Smooth muscle cell (in vitro differentiated cells): Measurements from ENCODE around the gene DNAJB6. TPM values are rescaled to one million over a fixed set of nuclear protein-coding genes. Genes with fewer than 3 reads are reported as not detected.

ENCODE experiments used
- DNase-seq: peaks from one replicate; lab custom pipeline; 2025; ENCODE audit not compliant: unreplicated experiment; lab: John Stamatoyannopoulos, UW
- H2AFZ ChIP-seq: fragments of 200-600 bp; sonication (generic); 2 replicates; pipeline ENCODE4 v1.6.0; 2016; ENCODE audit warnings: antibody characterized with exemption, low read depth, mild to moderate bottlenecking
- H3F3A ChIP-seq: fragments of 200-600 bp; sonication (generic); 2 replicates; pipeline ENCODE4 v1.6.0; 2017; ENCODE audit warnings: antibody characterized with exemption, low read depth
- H3K27ac ChIP-seq: fragments of 200-600 bp; sonication (generic); 2 replicates; pipeline ENCODE4 v1.5.1; 2016; ENCODE audit warnings: low read depth, mild to moderate bottlenecking
- H3K27me3 ChIP-seq: fragments of 200-600 bp; sonication (generic); 2 replicates; pipeline ENCODE4 v1.6.1; 2016; ENCODE audit warnings: low read depth, mild to moderate bottlenecking
- H3K36me3 ChIP-seq: fragments of 200-600 bp; sonication (generic); 2 replicates; pipeline ENCODE4 v1.5.1; 2016; ENCODE audit warnings: low read depth
- H3K4me1 ChIP-seq: fragments of 200-600 bp; sonication (generic); 2 replicates; pipeline ENCODE4 v1.5.1; 2016; ENCODE audit warnings: low read depth
- H3K4me2 ChIP-seq: fragments of 200-600 bp; sonication (generic); 2 replicates; pipeline ENCODE4 v1.6.0; 2016; ENCODE audit warnings: mild to moderate bottlenecking
- H3K4me3 ChIP-seq: fragments of 200-600 bp; sonication (generic); 2 replicates; pipeline ENCODE4 v1.5.1; 2016; ENCODE audit warnings: mild to moderate bottlenecking
- H3K79me2 ChIP-seq: fragments of 200-600 bp; sonication (generic); 2 replicates; pipeline ENCODE4 v1.6.0; 2016; ENCODE audit warnings: low read depth, mild to moderate bottlenecking
- H3K9ac ChIP-seq: fragments of 200-600 bp; sonication (generic); 2 replicates; pipeline ENCODE4 v1.6.0; 2016; ENCODE audit warnings: low read depth
- H3K9me3 ChIP-seq: fragments of 200-600 bp; sonication (generic); replicated peaks from 2 replicates; pipeline ENCODE4 v1.5.1; 2016; ENCODE audit warnings: low read depth
- H4K20me1 ChIP-seq: fragments of 200-600 bp; sonication (generic); 2 replicates; pipeline ENCODE4 v1.6.0; 2016; ENCODE audit warnings: low read depth
- CTCF ChIP-seq: fragments of 200-600 bp; sonication (generic); IDR thresholded peaks from 2 replicates; pipeline ENCODE4 v1.5.1; 2017; ENCODE audit warnings: borderline replicate concordance, mild to moderate bottlenecking, antibody characterized with exemption; ENCODE audit not compliant: insufficient read depth, poor library complexity, severe bottlenecking
- WGBS: methylation state at CpG from one replicate; pipeline ENCODE4 v1.1.7; 2016; ENCODE audit warnings: low lambda C conversion rate; 5-methylcytosine and 5-hydroxymethylcytosine counted together
- polyA plus RNA-seq: library from polyadenylated mRNA; unstranded; fragments of >200 nt; fragmentation: Nextera tagmentation; extraction: Ambion mirVana; gene quantifications from 2 replicates; pipeline ENCODE4 v1.2.1, GENCODE V29; 2016
- total RNA-seq: library from RNA; depleted of rRNA; stranded (reverse); fragments of >200 nt; gene quantifications from 2 replicates; pipeline ENCODE4 v1.2.3, GENCODE V29; 2014

The DNAJB6 gene
- total and polyA plus RNA-seq, 2 experiments from 2014 or later = 103 to 104 TPM

- H3K27me3 ChIP-seq = no peaks in the 10 kb centered on the region
- H3K4me3 ChIP-seq = no peak overlapping the region
- no peak for DNase-seq
- no peak overlapping the region for H3K4me2 ChIP-seq
- peaks cover 78% of the 10 kb centered on the region for H3K79me2 ChIP-seq
- H3K36me3 ChIP-seq = peaks cover 4% of the 10 kb centered on the region
- no peaks in the 10 kb centered on the region for H3F3A ChIP-seq
- TF ChIP-seq CTCF = no peak
- no peak overlapping the region for H3K27ac ChIP-seq
- no peaks in the 10 kb centered on the region for H3K9me3 ChIP-seq
- no peak overlapping the region for H3K9ac ChIP-seq
- peaks cover 98% of the 10 kb centered on the region for H4K20me1 ChIP-seq
- H2AFZ ChIP-seq = no peak overlapping the region
- 100% methylated on average over 1 of the region's 1 CpG for WGBS
- no peaks in the 10 kb centered on the region for H3K4me1 ChIP-seq
Measured at GRCh38 chr7:157379493-157379892, 42.7 kb downstream of the DNAJB6 start.

- peaks cover 4% of the 10 kb centered on the region for H3K36me3 ChIP-seq
- no peak for DNase-seq
- no peaks in the 10 kb centered on the region for H3K4me1 ChIP-seq
- no peak overlapping the region for H3K9ac ChIP-seq
- H3K4me3 ChIP-seq = no peak overlapping the region
- peaks cover 97% of the 10 kb centered on the region for H4K20me1 ChIP-seq
- TF ChIP-seq CTCF = no peak
- H3F3A ChIP-seq = peaks cover 4% of the 10 kb centered on the region
- H3K9me3 ChIP-seq = no peaks in the 10 kb centered on the region
- no peak overlapping the region for H3K4me2 ChIP-seq
- H3K27ac ChIP-seq = no peak overlapping the region
- H3K27me3 ChIP-seq = no peaks in the 10 kb centered on the region
- H2AFZ ChIP-seq = no peak overlapping the region
- WGBS = 97% methylated on average over 7 of the region's 7 CpGs
- peaks cover 69% of the 10 kb centered on the region for H3K79me2 ChIP-seq
Measured at GRCh38 chr7:157380416-157380815, 43.6 kb downstream of the DNAJB6 start.

- Histone ChIP-seq H2AFZ (no peak overlapping the region), H3K4me3 (no peak overlapping the region), H3K9ac (no peak overlapping the region), H3K79me2 (peaks cover 52% of the 10 kb centered on the region), H3K27ac (no peak overlapping the region), H3K27me3 (no peaks in the 10 kb centered on the region), H4K20me1 (peaks cover 89% of the 10 kb centered on the region), H3K36me3 (peaks cover 5% of the 10 kb centered on the region), H3F3A (peaks cover 4% of the 10 kb centered on the region), H3K4me1 (no peaks in the 10 kb centered on the region), H3K9me3 (no peaks in the 10 kb centered on the region), H3K4me2 (no peak overlapping the region)
- WGBS = 96% methylated on average over 5 of the region's 5 CpGs
- DNase-seq = no peak
- TF ChIP-seq CTCF = no peak
Measured at GRCh38 chr7:157383868-157384267, 47.1 kb downstream of the DNAJB6 start.

- WGBS = 86% methylated on average over 9 of the region's 9 CpGs
- Histone ChIP-seq H2AFZ (no peak overlapping the region), H3K4me1 (no peaks in the 10 kb centered on the region), H3K9ac (no peak overlapping the region), H3K27ac (no peak overlapping the region), H3K4me2 (no peak overlapping the region), H3F3A (peaks cover 4% of the 10 kb centered on the region), H3K79me2 (peaks cover 49% of the 10 kb centered on the region), H3K27me3 (no peaks in the 10 kb centered on the region), H3K4me3 (no peak overlapping the region), H3K9me3 (no peaks in the 10 kb centered on the region), H4K20me1 (peaks cover 89% of the 10 kb centered on the region), H3K36me3 (peaks cover 5% of the 10 kb centered on the region)
- no peak for TF ChIP-seq CTCF
- no peak for DNase-seq
Measured at GRCh38 chr7:157384301-157384700, 47.5 kb downstream of the DNAJB6 start.
